Measurements from ENCODE around the gene KCNJ9.
"Not testable (repeated sequence)": the region's sequence is repeated elsewhere in the genome, so short reads cannot be mapped to it uniquely, and the experiment has no call there.

KCNJ9 gene

GRCh38 chr1:160126342-160126741 is 45.0 kb downstream of the KCNJ9 start:
- DNase-seq (ENCODE audit: low read depth in 2 of 2) = not testable (repeated sequence)

- no peak for DNase-seq (ENCODE audit: low read depth in 2 of 2)
Observed at GRCh38 chr1:160127381-160127780, 46.0 kb downstream of the KCNJ9 start.

DNA sequence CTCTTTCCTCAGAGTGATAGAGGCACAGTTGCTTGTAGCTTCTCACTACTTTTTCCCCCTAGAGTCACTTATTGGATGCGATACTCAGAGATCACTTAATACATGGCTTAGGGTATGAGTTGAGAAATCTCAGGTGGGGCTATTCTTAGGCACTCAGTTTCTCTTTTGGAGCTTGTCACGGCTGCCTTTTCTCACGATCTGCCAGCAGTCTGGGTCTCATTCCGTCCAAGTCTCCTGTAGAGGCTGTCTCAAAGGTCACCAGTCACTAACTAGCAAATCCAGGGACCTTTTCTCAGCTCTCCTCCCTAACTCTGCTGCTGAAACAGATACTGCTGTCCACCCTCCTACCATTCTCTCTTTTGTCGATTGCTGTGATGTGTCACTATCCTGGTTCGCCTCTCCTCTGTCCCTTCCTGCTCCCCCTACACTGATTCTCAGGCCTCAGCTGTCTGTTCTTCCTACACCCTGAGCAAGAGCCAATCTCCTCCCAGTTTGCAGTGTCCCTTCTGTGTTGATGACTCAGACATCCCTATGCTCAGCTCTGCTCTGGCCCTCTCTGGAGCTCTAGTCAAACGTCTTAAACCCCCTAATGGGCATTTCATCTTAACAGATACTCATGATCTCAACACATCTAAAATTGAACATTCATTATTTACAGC is 46.7 kb downstream of the KCNJ9 start:
- no peak for DNase-seq (ENCODE audit: low read depth in 2 of 2)

DNA sequence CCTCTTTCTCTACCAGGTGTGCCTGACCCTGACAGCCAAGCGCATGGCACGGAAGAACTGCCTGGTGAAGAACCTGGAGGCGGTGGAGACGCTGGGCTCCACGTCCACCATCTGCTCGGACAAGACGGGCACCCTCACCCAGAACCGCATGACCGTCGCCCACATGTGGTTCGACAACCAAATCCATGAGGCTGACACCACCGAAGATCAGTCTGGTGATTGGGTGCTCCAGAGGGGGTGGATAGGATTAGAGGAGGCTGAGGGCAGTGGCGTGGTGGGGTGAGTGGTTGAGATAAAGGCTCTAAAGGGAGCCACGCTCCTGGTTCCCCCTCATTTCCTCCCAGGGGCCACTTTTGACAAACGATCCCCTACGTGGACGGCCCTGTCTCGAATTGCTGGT is 47.3 kb downstream of the KCNJ9 start:
- no peak for DNase-seq (ENCODE audit: low read depth in 2 of 2)

- no peak for DNase-seq (ENCODE audit: low read depth in 2 of 2)
Observed at GRCh38 chr1:160129046-160129445, 47.7 kb downstream of the KCNJ9 start.

DNA sequence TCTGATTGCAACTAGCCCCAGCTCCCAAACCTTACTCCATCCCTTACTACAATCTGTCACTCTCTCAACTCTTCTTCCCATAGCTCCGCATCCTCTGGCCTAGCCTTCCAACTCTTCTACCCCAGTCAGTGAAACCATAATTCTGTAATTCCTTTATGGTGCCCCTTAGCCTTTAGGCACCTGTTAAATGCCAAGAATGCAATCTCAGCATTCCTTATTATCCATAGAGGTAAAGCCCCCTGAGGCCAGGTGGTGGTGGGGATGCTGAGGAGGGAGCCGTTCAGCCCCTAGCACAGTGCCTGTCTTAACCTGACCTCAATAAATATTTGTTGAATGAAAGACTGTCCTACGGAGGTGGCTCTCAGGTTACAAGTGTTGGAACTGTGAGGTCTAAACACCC is 48.2 kb downstream of the KCNJ9 start:
- DNase-seq (ENCODE audit: low read depth in 2 of 2) = no peak

GRCh38 chr1:160129966-160130365 is 48.6 kb downstream of the KCNJ9 start:
- DNase-seq (ENCODE audit: low read depth in 2 of 2) = no peak

DNA sequence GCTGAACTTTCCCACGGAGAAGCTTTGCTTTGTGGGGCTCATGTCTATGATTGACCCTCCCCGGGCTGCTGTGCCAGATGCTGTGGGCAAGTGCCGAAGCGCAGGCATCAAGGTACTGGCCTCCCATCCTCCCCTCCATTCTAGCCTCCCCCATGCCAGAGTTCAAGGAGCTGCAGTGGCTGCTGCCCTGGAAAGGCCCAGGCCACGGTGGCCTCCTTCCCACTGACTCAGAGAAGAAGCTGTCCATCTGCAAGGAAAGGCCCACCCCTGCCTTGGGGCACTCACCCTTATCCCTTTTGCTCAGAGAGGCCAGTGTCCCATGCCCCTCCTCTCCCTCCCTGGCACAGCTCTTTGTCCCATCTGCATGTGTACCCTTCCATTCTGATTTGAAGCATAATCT is 49.1 kb downstream of the KCNJ9 start:
- DNase-seq (ENCODE audit: low read depth in 2 of 2) = no peak

GRCh38 chr1:160130939-160131338 is 49.6 kb downstream of the KCNJ9 start:
- no peak for DNase-seq (ENCODE audit: low read depth in 2 of 2)

DNA sequence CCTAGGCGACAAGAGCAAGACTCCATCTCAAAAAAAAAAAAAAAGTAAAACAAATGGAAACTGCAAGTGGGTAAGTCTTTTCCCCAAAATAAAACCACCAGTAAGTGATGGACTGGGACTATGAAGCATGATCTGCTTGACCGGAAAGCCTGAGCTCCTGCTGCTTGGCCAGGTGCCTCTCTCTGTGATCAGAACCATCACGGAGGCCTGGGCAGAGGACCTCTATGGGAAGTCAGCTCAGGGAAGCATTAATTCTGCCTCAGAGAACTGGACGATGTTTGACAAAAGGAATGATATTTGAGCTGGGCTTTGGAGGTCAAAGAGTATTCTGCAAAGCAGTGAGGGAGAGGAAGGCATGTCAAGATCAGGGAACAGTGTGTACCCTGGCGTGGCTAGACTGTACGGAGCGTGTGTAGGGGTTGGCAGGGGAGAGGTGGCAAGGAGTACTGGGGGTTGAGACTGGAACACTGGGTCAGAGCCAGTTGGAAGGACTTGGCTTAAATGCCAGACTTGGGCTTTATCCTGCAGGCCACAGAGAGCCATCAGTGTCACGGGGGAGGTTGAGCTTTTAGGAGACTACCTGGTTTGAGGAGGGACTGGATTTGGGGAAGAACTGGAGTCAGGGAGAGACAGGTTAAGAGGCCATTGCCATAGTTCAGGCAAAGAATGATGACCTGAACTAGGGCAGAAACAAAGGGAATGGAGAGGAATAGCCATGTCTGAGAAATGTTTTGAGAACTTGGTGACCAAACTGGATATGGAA is 50.6 kb downstream of the KCNJ9 start:
- DNase-seq (ENCODE audit: low read depth in 2 of 2) = no peak

GRCh38 chr1:160133990-160134770 is 52.8 kb downstream of the KCNJ9 start:
- DNase-seq (ENCODE audit: low read depth in 2 of 2) = no peak

DNA sequence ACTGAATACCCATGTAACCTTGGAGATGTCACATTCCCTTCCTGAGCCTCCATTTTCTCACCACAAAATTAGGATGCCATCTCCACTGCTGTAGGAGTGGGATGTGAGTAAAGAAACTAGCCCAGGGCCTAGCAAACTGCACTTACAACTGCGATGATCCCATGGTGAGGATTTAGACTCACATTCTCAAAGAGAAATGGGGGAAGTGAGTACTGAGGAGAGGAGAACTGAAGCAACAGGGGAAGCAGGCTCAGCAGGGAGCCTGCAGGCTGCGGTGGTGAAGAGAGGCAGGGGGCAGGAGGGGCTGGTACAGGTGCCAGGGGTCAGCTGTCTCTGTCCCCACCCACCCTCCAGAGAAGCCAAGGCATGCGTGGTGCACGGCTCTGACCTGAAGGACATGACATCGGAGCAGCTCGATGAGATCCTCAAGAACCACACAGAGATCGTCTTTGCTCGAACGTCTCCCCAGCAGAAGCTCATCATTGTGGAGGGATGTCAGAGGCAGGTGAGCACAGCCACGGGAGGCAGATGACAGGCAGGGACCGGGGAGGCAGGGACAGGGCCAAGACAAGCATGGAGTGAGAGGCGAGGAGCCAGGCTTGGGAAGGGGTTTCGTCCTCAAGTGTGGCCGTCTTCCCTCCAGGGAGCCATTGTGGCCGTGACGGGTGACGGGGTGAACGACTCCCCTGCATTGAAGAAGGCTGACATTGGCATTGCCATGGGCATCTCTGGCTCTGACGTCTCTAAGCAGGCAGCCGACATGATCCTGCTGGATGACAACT is 53.6 kb downstream of the KCNJ9 start:
- no peak for DNase-seq (ENCODE audit: low read depth in 2 of 2)

DNA sequence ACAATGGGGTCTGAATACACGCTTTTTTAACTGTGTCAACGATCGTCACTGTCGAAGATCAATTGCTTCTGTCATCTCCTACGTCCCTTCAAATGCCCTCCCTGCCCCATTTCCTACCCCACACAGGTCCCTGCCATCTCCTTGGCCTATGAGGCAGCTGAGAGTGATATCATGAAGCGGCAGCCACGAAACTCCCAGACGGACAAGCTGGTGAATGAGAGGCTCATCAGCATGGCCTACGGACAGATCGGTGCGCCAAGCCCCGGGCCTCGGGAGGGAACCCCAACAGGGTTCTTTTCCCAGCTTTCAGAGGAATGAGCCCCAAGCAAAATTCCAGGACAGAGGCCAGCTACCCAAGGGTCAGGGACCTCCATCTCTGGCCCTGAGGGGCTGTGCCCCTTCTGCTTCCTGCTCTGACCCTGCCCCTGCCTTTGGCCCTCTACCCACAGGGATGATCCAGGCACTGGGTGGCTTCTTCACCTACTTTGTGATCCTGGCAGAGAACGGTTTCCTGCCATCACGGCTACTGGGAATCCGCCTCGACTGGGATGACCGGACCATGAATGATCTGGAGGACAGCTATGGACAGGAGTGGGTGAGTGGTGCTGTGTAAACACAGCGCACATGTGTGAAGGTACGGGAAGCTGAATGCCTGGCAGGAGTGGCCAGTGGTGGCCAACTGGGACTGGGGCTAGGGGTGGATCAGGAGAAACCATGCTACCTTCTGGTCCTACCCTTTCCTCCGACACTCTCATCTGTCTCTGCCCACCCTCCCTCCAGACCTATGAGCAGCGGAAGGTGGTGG is 55.0 kb downstream of the KCNJ9 start:
- no peak for DNase-seq (ENCODE audit: low read depth in 2 of 2)

- DNase-seq (ENCODE audit: low read depth in 2 of 2) = no peak
Observed at GRCh38 chr1:160136926-160137200, 55.5 kb downstream of the KCNJ9 start.

DNA sequence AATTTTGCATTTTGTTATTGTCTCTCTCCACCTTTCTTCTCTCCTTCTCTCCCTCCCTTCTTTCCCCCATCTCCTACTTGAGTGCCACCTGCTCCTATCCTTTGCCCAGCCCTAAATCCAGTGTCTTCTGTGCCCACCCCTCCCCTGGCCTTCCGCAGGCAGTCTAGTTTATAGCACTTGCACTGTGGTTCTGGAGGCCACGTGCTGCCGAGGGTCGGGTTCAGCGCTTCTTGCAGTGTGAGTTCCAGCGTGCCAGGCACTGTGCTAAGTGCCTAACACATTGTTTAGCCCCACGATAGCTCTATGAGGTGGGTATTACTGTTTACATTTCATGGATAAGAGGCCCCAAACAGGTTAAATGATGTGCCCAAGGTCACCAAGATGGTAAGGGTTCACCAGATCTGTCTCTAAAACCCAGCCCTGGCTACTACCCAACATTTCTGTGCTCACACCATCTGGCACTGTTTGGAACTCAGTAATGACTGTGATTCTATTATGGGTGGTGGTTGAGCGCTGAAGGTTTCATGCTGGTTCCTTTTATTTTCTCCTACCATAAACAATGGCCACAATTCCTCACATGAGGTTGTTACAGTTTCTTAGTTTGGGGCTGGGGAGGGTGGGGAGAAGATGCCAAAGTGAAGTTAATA is 56.0 kb downstream of the KCNJ9 start:
- no peak for DNase-seq (ENCODE audit: low read depth in 2 of 2)

DNA sequence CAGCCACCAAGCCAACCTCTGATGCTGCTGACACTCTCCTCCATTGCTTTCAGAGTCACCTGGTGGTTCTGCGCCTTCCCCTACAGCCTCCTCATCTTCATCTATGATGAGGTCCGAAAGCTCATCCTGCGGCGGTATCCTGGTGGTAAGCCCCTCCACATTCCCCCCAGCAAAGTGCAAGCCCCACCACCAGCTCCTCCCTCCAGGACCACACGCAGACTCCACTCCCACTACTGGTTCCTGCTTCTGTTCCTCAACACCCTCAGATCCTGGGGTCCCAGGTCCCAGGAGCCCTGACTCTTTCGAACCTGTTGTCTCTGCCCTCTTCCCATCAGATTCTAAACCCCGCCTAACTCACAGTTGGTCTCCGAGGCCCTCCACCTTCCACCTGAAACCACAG is 58.5 kb downstream of the KCNJ9 start:
- DNase-seq (ENCODE audit: low read depth in 2 of 2) = no peak

All from stimulated activated CD8-positive, alpha-beta memory T cell treated with anti-CD3 and anti-CD28 coated beads, Interleukin-2, amount 100 ng/mL, for 48 hours (primary cell).